Medulla oblongata (tissue), 1 donor: ENCODE measurements around the gene TRIM52.
"Not testable (repeated sequence)": the region's sequence is repeated elsewhere in the genome, so short reads cannot be mapped to it uniquely, and the experiment has no call there.

ENCODE experiments used
- DNase-seq: peaks from one replicate; pipeline ENCODE4 v3.0.0-alpha.2; 2015; ENCODE audit errors: extremely low spot score

The TRIM52 gene

GRCh38 chr5:181260720-181261319, at the start of gene TRIM52:
Gene TRIM52 (minus strand): TSS chr5:181261143. CDS start chr5:181260813, 330 bp downstream.
- peak; percentile 92 for DNase-seq

DNA sequence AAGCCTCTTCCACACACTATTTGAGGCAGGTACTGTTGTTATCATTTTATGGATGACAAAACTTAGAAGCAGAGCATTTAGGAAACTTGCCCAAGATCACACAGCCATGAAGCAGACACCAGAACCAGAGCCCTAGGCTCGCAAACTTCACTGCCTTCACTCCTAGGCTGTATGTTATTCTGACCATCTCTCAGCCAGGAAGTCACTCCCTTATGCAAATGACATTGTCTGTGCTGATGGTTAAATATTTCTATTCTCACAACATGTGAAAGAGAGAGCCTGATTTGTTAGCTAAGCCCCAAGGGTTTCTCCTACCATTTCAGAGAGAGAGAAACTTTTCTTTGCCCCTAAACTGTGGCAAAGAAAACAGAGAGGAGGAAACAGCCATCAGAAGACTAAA, 26.4 kb upstream of the TRIM52 start:
- DNase-seq, result not testable (repeated sequence)

- not testable (repeated sequence) for DNase-seq
Measured at GRCh38 chr5:181285962-181286705, 25.2 kb upstream of the TRIM52 start.

- not testable (repeated sequence) for DNase-seq
Measured at GRCh38 chr5:181283841-181284755, 23.2 kb upstream of the TRIM52 start.

- no peak for DNase-seq
Measured at GRCh38 chr5:181283347-181283746, 22.4 kb upstream of the TRIM52 start.

GRCh38 chr5:181282874-181283273, 21.9 kb upstream of the TRIM52 start:
- no peak for DNase-seq

- not testable (repeated sequence) for DNase-seq
Measured at GRCh38 chr5:181282415-181282814, 21.5 kb upstream of the TRIM52 start.

DNA sequence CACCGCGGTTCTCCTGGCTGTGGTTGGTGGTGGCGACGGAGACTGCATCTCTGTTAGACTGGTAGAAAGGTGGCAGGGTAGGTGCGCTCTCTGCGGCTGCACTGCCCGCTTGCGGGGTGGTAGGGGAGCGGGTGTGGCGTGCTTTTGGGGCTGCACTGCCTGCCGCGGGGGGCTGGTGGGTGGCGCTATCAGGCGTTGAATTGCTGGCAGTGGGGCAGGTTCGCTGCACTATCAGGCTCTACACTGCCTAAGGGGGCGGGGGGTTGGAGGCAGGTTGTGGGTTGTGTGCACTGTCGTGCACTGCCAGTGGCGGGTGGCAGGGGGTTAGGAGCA, 21.0 kb upstream of the TRIM52 start:
- DNase-seq, result no peak

DNA sequence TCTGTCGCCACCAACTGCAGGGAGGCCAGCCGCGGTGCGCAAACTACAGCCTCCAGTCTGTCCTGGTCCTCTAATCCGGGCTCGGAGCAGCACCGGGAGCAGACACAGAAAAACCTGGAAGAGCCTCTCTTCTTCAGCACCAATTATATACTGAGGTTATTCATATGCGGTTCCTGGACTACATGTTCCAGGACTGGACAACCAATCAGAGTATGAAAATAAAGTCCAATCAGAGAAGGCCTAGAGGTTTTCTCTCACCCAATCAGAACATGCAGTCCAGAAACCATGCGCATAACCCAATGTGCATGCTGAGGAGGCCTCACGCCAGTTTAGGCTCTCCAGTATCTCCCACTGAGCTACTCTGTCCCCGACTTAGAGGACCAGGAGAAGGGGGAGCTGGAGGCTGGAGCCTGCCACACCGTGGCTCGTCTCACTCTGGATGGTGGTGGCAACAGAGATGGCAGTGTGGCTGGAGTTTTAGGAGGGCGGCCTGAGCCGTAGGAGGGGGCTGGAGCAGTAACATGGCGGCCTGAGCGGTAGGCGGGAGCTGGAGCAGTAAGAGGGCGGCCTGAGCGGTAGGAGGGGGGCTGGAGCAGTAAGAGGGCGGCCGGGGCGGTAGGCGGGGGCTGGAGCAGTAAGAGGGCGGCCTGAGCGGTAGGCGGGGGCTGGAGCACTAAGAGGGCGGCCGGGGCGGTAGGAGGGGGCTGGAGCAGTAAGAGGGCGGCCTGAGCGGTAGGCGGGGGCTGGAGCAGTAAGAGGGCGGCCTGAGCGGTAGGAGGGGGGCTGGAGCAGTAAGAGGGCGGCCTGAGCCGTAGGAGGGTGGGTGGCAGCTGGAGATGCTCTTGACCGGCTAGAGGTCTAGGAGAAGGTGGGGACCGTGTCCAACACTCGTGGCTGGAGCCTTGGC, 20.4 kb upstream of the TRIM52 start:
- DNase-seq, result no peak

DNA sequence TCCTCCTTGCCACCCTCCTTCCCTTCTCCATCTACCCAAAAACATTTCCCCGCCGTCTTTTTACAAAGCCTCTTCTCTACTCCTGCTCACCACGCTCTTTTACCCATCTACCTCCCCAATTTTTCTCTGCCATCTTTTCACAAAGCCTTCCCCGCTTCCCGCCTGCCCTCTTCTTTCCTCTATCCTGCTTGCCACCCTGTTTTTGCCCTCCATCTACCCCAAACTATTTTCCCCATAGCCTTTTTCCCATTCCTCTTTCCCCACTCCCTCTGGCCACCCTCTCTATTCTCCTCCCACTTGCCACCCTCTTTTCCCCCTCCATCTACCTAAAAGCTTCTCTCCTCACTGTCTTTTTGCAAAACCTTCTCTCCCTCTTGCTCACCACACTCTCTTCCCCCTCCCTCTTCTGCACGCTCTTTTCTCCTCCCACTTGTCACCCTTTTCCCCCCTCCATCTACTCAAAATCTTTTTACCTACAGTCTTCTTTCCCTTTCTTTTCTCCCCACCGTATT, 19.4 kb upstream of the TRIM52 start:
- DNase-seq, result no peak

DNA sequence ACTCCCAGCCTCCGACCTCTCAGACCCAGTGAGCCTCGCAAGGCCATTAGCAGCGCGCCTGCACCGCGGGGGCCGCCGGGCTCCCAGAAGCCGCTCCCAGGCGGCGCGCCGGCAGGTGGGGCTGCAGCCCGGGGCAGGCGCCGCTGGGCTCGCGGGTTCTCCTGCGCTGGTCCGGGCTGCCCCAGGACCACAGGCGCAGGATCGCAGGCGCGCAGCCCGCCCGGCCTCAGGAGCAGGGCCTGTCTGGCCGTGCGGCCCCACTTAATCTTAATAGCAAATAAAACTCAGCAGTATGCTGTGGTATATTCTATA, 12.4 kb upstream of the TRIM52 start:
- not testable (repeated sequence) for DNase-seq

- DNase-seq, result no peak
Measured at GRCh38 chr5:181271081-181271480, 10.1 kb upstream of the TRIM52 start.

DNA sequence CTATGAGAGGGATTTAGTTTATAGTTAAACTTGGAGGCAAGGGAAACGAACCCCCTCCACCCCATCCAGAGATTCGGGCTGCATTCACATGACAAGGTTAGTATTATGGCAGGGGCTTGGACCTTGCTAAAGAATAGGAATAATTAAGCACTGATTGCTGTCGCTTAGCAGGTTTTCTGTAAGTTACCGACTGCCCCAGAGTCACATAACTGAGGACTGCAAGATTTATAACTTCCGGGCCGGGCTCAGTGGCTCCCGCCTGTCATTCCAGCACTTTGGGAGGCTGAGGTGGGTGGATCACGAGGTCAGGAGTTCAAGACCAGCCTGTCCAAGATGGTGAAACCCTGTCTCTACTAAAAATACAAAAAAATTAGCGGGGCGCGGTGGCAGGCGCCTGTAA, 7.0 kb upstream of the TRIM52 start:
- not testable (repeated sequence) for DNase-seq

GRCh38 chr5:181267291-181267904, 6.5 kb upstream of the TRIM52 start:
- DNase-seq, result not testable (repeated sequence)

GRCh38 chr5:181265092-181265671, 4.2 kb upstream of the TRIM52 start:
- no peak for DNase-seq

DNA sequence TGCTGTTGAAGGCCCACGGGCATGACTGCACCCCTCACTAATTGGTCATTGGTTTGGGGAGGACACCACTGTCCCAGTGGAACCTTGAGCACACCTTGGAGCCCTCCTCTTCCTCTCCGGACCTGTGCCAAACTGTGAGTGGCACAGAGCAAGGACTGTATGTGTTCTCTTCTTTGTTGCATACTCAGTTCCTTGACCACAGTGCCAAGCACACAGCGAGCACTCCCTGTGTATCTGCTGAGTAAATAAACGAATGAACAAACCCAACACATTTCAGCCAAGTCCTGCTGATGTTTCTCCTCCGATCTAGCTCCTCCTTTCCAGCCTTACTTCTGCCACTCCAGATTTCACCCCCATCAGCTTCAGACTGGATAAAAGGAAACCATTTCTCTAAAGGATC, 2.7 kb upstream of the TRIM52 start:
- DNase-seq, result no peak

DNA sequence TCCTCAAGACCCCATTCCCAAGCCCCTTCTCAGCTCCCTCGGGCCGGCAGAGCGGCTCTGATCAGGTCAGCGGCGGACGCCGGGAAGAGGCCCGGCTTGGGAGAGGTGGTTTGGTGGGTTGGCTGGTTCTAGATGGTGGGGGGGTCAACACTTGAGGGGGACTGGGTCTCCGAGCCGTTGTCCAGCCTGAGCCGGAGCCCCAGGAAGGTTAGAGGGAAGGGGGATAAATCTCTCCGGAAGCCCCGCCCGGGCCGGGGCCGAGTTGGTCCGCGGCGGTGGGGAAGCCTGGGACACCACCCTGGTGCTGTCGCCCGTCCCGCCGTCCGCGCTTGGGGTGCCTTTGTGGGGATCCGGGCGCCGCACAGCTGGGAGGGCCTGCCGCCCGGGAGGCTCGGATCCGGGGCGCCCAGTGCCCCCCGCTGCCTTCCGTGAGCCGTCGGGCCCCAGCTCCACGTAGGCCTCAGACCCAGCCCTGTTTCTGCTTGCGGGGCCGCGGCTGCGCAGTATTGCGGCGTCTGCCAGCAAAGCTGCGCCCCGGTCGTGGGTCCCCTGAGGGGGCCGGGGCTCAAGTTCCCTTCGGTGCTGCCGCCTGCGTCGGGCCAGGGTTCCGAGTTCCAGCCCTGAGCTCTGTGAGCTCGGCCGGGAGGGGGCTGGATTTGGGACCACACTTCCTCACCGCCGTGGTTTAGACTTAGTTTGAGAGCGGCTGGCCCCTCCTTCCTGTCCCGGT, 542 bp upstream of the TRIM52 start:
- peak; percentile 61 for DNase-seq

GRCh38 chr5:181259974-181260719, 796 bp downstream of the TRIM52 start:
- DNase-seq, result no peak

DNA sequence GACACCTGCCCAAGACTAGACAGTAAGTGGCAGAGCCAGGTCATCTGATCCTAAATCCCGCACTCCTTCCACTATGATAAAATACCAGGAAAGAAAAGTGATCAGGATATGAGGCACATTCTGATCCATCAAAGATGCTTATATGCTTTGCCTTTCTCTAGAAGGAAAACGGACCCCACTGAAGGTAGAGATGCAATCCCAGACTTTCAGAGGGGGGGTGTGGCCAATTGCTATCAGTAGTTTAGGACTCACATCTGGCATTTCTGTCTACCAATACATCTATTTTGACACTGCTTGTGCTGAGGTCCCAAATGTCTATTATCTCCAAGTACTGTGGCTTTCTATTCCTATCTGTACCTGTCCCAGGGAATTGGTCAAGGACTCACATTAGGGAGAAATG, 1.7 kb downstream of the TRIM52 start:
- DNase-seq, result no peak
